Stimulated activated CD4-positive, alpha-beta T cell treated with anti-CD3 and anti-CD28 coated beads, Interleukin-12 subunit alpha, Interleukin-12 subunit beta, amount 100 ng/mL, for 24 hours (primary cell): ENCODE results near the gene MYCBP2.
"Not testable (repeated sequence)": the region's sequence is repeated elsewhere in the genome, so short reads cannot be mapped to it uniquely, and the experiment has no call there.

Experiments
- DNase-seq, 2 experiments: peaks; one replicate each; pipeline ENCODE4 v3.0.0-alpha.2; 2020; ENCODE audit warnings: low read depth in 2 of 2

Gene MYCBP2

DNA sequence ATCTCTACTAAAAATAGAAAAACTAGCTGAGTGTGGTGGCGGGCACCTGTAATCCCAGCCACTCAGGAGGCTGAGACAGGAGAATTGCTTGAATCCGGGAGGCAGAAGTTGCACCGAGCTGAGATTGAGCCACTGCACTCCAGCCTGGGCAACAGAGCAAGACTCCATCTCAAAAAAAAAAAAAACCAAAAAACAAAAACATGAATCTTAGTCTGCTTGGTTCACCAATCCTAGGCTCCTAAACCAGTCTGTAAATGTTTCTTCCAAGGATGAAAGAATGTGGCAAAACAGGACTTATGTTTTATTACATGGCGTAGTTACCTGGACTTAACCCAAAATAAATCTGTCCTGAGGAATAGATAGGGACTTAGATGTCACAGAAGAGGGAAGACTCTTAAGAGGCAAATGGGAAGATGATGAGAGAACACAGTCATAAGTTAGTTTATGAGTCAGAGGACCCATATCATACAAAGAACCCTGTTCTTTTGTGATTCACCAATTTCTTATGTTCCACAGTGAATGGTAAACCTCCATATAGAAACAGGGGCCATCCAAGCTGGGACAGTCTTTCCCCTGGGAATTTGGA, 293.1 kb downstream of the MYCBP2 start:
- no peak for DNase-seq

DNA sequence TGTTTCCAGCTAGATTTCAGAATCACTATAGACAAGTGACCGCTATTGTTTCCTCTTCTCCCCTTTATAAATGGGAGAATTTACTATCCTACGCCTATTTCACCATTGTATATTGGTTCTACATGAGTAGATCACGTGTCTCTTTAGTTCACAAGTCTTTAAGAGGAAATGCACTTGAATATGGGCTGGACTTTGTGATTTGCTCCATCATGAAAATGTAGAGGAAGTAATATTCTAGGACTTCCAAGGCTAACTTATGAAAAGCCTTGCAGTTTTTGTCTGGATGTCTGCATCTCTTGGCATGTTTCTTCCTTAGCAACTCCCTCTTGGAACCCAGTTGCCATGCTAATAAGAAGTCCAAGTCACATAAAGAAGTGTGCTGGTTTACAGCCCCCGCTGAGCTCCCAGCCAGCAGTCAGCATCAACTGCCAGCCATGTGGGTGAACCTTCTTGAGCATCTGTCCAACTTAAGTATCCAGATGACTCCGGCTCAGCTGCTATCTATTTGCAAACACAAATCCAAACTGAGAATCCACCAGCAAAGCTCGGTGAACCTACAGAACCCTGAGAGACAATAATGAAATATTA, 295.1 kb downstream of the MYCBP2 start:
- DNase-seq, result no peak

DNA sequence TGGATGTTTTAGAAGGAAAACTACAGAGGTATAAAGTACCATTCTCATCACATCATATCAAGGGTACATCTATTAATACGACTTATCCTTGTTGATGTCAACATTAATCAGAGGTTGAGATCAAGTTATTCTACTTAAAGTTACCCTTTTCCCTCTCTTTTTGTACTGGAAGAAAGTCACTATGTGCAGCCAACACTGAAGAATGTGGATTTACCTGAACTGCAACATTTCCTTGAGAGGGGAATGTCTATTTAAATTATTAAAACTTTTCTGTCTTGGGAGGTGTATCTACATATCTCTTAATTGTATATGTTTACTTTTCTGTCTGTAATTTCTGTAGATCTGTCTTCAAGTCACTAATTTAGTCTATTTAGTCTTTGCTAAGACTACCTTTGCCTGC, 297.5 kb downstream of the MYCBP2 start:
- no peak for DNase-seq

- no peak for DNase-seq
Measured at GRCh38 chr13:77028202-77028601, 298.7 kb downstream of the MYCBP2 start.

DNA sequence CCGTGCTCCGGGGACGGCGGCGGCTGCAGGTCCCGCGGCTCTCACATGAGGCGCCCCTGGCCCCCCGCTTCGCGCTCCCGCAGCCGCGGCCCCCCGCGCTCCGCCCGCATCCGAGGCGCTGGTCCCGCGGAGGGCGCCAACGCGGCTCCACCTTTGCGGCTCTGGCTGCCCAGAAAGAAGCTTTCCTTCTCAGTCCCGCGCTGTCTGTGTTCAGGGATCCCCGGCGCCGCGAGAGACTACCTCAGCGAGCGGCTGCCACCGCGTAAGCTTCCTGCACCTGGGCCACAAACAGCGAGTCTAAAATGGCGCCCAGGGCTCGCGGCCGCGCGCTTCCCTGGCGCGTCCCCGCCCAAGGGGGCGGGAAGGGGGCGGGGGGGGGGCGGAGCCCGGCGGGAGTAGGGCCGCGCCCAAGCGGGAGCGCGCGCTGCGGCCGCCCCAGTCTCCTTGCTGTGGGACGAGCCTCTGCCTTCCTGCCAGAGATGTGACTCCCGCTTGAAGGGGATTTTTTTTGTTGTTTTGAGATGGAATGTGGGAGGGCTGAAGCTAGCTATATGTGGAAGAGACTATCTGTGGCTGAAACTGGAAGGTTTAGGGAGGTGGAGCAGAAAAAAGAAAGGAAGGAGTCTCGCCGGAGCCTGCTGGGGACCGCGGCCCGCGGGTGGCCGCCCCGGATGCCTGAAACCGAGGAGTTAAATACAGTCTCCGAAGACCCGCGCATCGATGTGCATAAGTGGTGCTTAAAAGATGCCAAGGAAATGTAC, 299.9 kb downstream of the MYCBP2 start, which contains the start of gene FBXL3:
TSS of gene FBXL3 (minus strand) at position 299 of the 761 bp plus-strand sequence. CDS start 5,299 bp downstream, outside the sequence.
- DNase-seq, result peak; percentile 68

DNA sequence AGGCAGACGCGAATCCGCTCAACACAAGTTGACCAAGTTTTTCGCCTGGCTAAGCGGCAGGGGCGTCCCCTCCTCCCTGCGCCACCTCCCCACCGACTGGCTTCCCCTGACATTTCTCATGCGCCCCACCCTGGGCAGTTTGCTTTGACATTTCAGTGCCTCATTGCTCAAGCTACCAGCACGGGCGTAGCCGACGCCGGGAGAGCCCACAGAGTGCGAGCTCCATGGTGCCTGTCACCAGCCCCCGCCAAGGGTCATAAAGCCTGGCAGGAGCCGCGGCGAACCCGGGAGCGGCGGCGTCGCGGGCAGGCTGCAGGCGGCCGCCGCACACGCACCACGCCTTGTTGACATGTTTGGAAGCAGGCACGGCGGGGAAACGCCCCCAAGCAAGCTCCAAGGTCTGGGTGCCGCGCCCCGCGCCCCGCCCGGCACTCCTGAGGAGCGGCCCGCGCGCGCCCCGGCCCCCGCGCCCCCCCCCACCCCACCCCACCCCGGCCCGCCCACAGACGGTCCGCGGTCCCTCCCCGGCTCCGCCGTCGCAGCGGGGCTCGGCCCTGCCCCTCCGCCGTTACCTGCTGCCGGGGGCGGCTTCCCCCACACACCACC, 300.5 kb downstream of the MYCBP2 start:
- DNase-seq, result peak; percentile 45 to 59

DNA sequence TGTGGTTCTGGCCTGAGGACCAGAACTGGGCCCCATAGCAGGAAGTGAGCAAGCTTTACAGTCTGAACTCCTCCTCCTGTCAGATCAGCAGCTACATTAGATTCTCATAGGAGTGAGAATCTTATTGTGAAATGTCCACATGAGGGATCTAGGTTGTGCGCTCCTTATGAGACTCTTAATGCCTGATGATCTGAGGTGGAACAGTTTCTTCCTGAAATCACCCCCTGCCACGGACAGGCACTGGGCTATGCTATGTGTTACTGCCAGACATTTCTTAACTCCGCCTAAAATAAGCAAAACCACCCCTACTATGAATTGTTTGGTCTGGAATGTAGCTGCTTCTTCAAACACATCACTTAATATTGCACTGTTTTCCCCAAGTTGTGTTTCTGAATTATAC, 304.6 kb downstream of the MYCBP2 start:
- no peak for DNase-seq

DNA sequence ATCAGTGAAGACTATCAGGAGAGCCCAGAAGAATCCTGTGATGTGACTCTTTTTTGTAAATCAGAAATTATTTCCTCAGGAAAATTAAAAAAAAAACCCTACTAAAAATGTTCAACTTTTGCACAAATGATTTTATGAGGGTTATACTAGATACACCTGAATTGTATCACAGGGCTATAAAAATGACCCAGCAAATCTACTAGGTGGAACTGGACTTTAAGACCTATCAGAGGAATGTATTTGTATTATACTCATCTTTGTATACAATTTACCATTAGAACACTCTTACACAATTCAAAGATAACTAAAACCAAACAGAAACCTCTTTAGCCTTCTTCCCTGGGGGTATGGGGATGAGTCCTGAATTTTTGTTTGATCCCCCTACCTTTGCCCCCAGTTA, 307.1 kb downstream of the MYCBP2 start:
- DNase-seq, result no peak

DNA sequence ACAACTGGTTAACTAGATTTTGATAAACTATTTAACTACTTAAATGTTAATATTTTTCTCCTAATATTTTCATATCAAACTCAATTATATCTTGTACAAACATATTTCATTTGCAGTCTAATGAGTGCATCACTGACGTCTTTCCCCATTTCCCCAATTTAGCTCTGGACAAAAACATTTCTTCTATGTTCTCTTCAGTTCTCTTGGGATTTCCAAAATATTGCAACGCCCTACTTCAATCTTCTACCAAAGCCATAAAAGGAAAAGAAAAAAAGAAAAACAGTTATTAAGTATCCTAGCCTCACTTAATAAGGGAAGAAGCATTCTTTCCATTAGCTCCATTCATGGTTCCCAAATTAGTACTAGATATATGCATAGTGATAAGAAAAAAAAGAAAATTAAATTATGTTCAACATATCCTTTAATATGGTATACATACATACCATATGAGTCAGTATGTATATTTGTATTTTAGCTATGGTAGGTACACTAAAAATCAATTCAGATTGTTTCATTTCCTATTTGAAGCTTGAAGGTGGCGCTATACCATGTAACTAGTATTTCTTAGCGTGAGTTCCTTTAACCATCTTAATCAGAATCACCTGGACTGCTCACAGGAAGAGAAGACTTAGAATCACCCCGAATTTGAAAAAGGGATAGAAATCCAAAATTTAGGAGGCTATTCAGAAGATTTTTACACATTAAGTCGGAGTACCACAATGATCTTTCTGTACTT, 309.8 kb downstream of the MYCBP2 start:
- DNase-seq, result no peak

- no peak for DNase-seq
Measured at GRCh38 chr13:77016251-77016812, 310.6 kb downstream of the MYCBP2 start.

GRCh38 chr13:77014906-77015685, 311.8 kb downstream of the MYCBP2 start:
- DNase-seq, result no peak

GRCh38 chr13:77013853-77014542, 312.9 kb downstream of the MYCBP2 start:
- DNase-seq, result no peak

DNA sequence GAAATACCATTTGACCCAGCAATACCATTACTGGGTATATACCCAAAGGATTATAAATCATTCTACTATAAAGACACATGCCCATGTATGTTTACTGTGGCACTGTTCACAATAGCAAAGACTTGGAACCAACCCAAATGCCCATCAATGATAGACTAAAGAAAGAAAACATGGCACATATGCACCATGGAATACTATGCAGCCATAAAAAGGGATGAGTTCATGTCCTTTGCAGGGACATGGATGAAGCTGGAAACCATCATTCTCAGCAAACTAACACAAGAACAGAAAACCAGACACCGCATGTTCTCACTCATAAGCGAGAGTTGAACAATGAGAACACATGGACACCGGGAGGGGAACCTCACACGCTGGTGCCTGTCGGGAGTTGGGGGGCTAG, 317.2 kb downstream of the MYCBP2 start:
- not testable (repeated sequence) for DNase-seq

DNA sequence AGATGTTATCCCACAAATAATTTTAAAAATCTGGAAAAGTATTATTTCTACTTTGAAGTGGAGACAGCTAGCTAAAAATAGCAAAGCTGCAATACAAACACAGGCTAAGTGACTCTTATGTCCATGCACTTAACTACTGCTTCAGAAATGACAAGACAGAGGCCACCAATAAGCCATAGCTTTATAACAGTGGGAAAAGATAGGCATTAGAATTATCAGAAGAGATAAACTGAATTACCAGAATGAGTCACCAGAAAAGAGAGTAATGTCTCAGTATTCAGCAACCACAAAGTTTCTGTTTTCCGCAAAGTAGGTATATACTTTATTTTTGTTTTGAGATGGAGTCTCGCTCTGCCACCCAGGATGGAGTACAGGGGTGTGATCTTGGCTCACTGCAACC, 317.9 kb downstream of the MYCBP2 start:
- DNase-seq, result no peak

DNA sequence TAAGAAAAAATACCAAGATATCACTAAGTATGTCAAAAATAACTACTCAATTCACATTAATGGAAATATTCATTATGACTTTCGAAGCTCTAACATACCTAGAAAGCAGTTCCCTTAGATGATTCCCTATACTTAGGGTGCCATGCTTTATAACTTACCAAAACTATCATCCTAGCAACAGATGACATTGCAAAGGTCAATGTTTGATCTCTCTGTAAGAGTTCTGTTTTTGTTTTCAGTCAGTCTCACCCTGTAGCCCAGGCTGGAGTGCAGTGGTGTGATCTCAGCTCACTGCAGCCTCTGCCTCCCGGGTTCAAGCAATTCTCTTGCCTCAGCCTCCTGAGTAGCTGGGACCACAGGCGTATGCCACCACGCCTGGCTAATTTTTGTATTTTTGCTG, 318.6 kb downstream of the MYCBP2 start:
- not testable (repeated sequence) for DNase-seq

GRCh38 chr13:77002590-77003190, 324.2 kb downstream of the MYCBP2 start:
- DNase-seq, result no peak

DNA sequence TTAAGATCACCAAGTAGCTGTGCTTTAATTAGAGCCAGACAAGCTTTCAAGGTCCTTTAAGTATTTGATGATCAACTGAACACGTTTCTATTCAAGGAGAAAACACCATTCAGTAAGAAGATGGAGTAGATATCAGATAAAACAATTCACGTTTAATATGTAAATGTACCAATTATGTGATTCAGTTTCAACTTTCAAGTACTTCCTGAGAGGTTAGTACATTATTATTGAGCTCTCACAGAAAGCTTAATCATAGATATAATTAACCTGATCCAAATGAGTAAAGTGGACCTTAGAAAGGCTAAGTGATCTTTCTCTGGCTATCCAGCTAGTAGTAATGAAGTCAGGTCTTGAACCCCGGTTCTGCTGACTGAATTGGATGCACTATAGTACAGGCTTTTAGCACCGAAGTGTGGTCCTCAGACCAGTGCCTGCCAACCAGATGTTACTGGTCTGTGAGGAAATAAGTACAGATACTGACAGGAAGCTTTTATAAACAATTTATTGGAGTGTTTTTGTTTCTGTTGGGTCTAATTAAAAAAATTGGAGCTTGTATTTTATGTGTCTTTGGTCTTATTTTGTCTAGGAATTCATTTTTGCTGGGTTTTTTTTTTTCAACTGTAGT, 324.8 kb downstream of the MYCBP2 start:
- no peak for DNase-seq

DNA sequence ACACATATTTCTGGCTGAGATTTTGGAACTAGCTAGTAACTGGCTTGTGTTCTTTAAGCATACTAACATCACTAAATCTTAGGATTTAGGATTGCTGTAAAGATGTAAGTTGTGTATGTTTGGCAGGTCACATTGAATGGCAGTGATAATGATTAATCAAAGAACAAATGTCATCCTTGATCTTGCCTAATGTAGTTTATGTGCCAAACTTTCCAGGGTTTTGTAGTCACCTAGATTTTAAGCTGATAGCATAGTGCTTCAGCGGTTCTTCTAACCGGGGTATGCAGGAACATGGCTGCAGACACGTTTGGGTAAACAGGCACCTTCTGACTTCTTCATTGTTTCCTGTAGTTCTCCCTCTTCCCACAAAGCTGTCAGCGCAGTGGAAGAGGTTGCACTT, 325.4 kb downstream of the MYCBP2 start:
- DNase-seq, result no peak

DNA sequence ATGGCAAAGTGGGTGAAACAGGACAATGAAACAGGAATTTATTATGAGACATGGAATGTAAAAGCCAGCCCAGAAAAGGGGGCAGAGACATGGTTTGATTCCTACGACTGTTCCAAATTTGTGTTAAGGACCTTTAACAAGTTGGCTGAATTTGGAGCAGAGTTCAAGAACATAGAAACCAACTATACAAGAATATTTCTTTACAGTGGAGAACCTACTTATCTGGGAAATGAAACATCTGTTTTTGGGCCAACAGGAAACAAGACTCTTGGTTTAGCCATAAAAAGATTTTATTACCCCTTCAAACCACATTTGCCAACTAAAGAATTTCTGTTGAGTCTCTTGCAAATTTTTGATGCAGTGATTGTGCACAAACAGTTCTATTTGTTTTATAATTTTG, 326.4 kb downstream of the MYCBP2 start:
- DNase-seq, result no peak
